GM23338 (cell line): ENCODE measurements around the gene PHTF2. TPM values are rescaled to one million over a fixed set of nuclear protein-coding genes. Genes with fewer than 3 reads are reported as not detected.

Experiments used
- ATAC-seq: fragments of 200-7000 bp; cut with Tn5 transposase; 3 replicates; pipeline ENCODE4 v1.9.1; 2020
- DNase-seq: peaks from one replicate; pipeline ENCODE4 v3.0.0-alpha.2; 2015; ENCODE audit warnings: low spot score
- H2AFZ ChIP-seq: fragments of 200-600 bp; sonication (generic); 2 replicates; pipeline ENCODE4 v1.8.0; 2016; ENCODE audit warnings: antibody characterized with exemption, mild to moderate bottlenecking, moderate library complexity
- H3F3A ChIP-seq: fragments of 200-600 bp; sonication (generic); replicated peaks from 2 replicates; pipeline ENCODE4 v1.8.0; 2017; ENCODE audit warnings: antibody characterized with exemption, mixed run types, low read depth
- H3K27ac ChIP-seq: fragments of 200-600 bp; sonication (generic); 2 replicates; pipeline ENCODE4 v1.6.1; 2016; ENCODE audit warnings: low read depth
- H3K27me3 ChIP-seq: fragments of 200-600 bp; sonication (generic); 2 replicates; pipeline ENCODE4 v1.8.0; 2016; ENCODE audit warnings: mild to moderate bottlenecking, mixed run types, moderate library complexity; ENCODE audit not compliant: insufficient read depth
- H3K36me3 ChIP-seq: fragments of 200-600 bp; sonication (generic); 2 replicates; pipeline ENCODE4 v1.8.0; 2016; ENCODE audit warnings: mild to moderate bottlenecking; ENCODE audit not compliant: insufficient read depth
- H3K4me1 ChIP-seq: fragments of 200-600 bp; sonication (generic); 2 replicates; pipeline ENCODE4 v1.8.0; 2016; ENCODE audit warnings: mild to moderate bottlenecking, moderate library complexity; ENCODE audit not compliant: insufficient read depth
- H3K4me2 ChIP-seq: fragments of 200-600 bp; sonication (generic); 2 replicates; pipeline ENCODE4 v1.7.1; 2017; ENCODE audit warnings: mixed run types
- H3K4me3 ChIP-seq: fragments of 200-600 bp; sonication (generic); 2 replicates; pipeline ENCODE4 v1.6.1; 2016; ENCODE audit warnings: mixed run types
- H3K79me2 ChIP-seq: fragments of 200-600 bp; sonication (generic); replicated peaks from 2 replicates; pipeline ENCODE4 v1.8.0; 2017; ENCODE audit warnings: mild to moderate bottlenecking; ENCODE audit not compliant: insufficient read depth
- H3K9me2 ChIP-seq: fragments of 200-600 bp; sonication (generic); 2 replicates; pipeline ENCODE4 v1.8.0; 2017; ENCODE audit not compliant: insufficient read depth
- H4K20me1 ChIP-seq: fragments of 200-600 bp; sonication (generic); replicated peaks from 2 replicates; pipeline ENCODE4 v1.8.0; 2017; ENCODE audit warnings: mild to moderate bottlenecking; ENCODE audit not compliant: insufficient read depth
- H3K27ac Mint-ChIP-seq: 2 replicates; pipeline ENCODE4 v1.8.0; 2020; ENCODE audit warnings: inconsistent platforms, mild to moderate bottlenecking, moderate library complexity, mixed read lengths
- H3K27me3 Mint-ChIP-seq: 3 replicates; pipeline ENCODE4 v1.8.0; 2022; ENCODE audit warnings: low read depth, mild to moderate bottlenecking, moderate library complexity, mixed read lengths, inconsistent platforms; ENCODE audit not compliant: insufficient read depth, poor library complexity
- H3K36me3 Mint-ChIP-seq: 3 replicates; pipeline ENCODE4 v1.8.0; 2021; ENCODE audit warnings: low read depth, mild to moderate bottlenecking, inconsistent platforms, moderate library complexity, mixed read lengths
- H3K4me1 Mint-ChIP-seq: 3 replicates; pipeline ENCODE4 v1.8.0; 2020; ENCODE audit warnings: mild to moderate bottlenecking, inconsistent platforms, mixed read lengths
- H3K4me3 Mint-ChIP-seq: 3 replicates; pipeline ENCODE4 v1.8.0; 2021; ENCODE audit warnings: moderate library complexity, mild to moderate bottlenecking, inconsistent platforms, mixed read lengths
- H3K9me3 Mint-ChIP-seq: 3 replicates; pipeline ENCODE4 v1.8.0; 2020; ENCODE audit warnings: moderate library complexity, mild to moderate bottlenecking, inconsistent platforms, mixed read lengths
- CREB1 ChIP-seq: fragments of 250-450 bp; sonication (Bioruptor Pico); IDR thresholded peaks from 2 replicates; pipeline ENCODE4 v1.5.0; 2020; ENCODE audit warnings: low read depth, mild to moderate bottlenecking, moderate library complexity
- EZH2phosphoT487 ChIP-seq: fragments of 200-600 bp; sonication (generic); IDR thresholded peaks from one replicate; pipeline ENCODE4 v1.8.1; 2018; ENCODE audit warnings: antibody characterized with exemption; ENCODE audit not compliant: unreplicated experiment
- NANOG ChIP-seq: IDR thresholded peaks from 2 replicates; pipeline ENCODE4 v1.6.1; 2016; ENCODE audit warnings: antibody characterized with exemption, borderline replicate concordance
- REST ChIP-seq: IDR thresholded peaks from one replicate; pipeline ENCODE4 v1.6.1; 2018; ENCODE audit warnings: antibody characterized with exemption; ENCODE audit not compliant: unreplicated experiment
- ZNF331 ChIP-seq: fragments of 250-450 bp; sonication (Bioruptor Pico); IDR thresholded peaks from 2 replicates; pipeline ENCODE4 v1.5.0; 2020; ENCODE audit warnings: low read depth, mild to moderate bottlenecking, moderate library complexity
- ZNF462 ChIP-seq: fragments of 250-450 bp; sonication (Bioruptor Pico); IDR thresholded peaks from 2 replicates; pipeline ENCODE4 v1.5.0; 2020; ENCODE audit warnings: mild to moderate bottlenecking, moderate library complexity
- polyA plus RNA-seq: library from polyadenylated mRNA; unstranded; fragments of >200 nt; fragmentation: Nextera tagmentation; extraction: Ambion mirVana; gene quantifications from 2 replicates; pipeline ENCODE4 v1.2.1, GENCODE V29; 2016
- total RNA-seq: library from RNA; depleted of rRNA; stranded (reverse); fragments of >200 nt; shearing (Covaris generic); gene quantifications from 2 replicates; pipeline ENCODE4 v1.2.3, GENCODE V29; 2014

The PHTF2 gene
- total and polyA plus RNA-seq, 2 experiments from 2014 or later = 14.6 to 24.1 TPM

GRCh38 chr7:77830649-77831355 is 32.2 kb downstream of the PHTF2 start:
- H3K4me3 Mint-ChIP-seq = no peak overlapping the region
- peaks cover 4% of the 10 kb centered on the region for H3K79me2 ChIP-seq
- no peak overlapping the region for H3K4me2 ChIP-seq
- no peaks in the 10 kb centered on the region; the same call in 1 of the 2 replicates for H3K4me1 ChIP-seq
- TF ChIP-seq ZNF462 (CRISPR knock-in tag) (no peak), REST (no peak), CREB1 (no peak), ZNF331 (no peak), EZH2phosphoT487 (no peak), NANOG (no peak)
- H3K4me3 ChIP-seq = no peak overlapping the region
- no peaks in the 10 kb centered on the region for H3K27me3 ChIP-seq
- no peaks in the 10 kb centered on the region for H3K36me3 ChIP-seq
- no peaks in the 10 kb centered on the region for H3K9me2 ChIP-seq
- H4K20me1 ChIP-seq = no peaks in the 10 kb centered on the region
- DNase-seq (no peak), ATAC-seq (no peak)
- peak overlapping the region; percentile 46 for H3K27ac Mint-ChIP-seq
- no peaks in the 10 kb centered on the region for H3K36me3 Mint-ChIP-seq
- H3K4me1 Mint-ChIP-seq = peaks cover 2% of the 10 kb centered on the region; the same call in 1 of the 3 replicates
- H2AFZ ChIP-seq = no peak overlapping the region
- no peaks in the 10 kb centered on the region for H3K27me3 Mint-ChIP-seq
- no peak overlapping the region for H3K27ac ChIP-seq
- no peaks in the 10 kb centered on the region for H3K9me3 Mint-ChIP-seq
- no peaks in the 10 kb centered on the region for H3F3A ChIP-seq
